ENCODE measurements around the gene SERPINA3.

Gene SERPINA3

GRCh38 chr14:94615254-94615653, 3.1 kb downstream of the SERPINA3 start:
- no peak for DNase-seq

GRCh38 chr14:94615823-94616570, 3.8 kb downstream of the SERPINA3 start:
- no peak for DNase-seq

GRCh38 chr14:94617366-94617941, 5.3 kb downstream of the SERPINA3 start:
- DNase-seq, result no peak

GRCh38 chr14:94617988-94618822, 6.0 kb downstream of the SERPINA3 start:
- no peak for DNase-seq

- DNase-seq, result no peak
Measured at GRCh38 chr14:94619297-94619696, 7.1 kb downstream of the SERPINA3 start.

- no peak for DNase-seq
Measured at GRCh38 chr14:94620597-94620996, 8.4 kb downstream of the SERPINA3 start.

GRCh38 chr14:94621358-94622134, 9.4 kb downstream of the SERPINA3 start:
- no peak for DNase-seq

- DNase-seq, result no peak
Measured at GRCh38 chr14:94622653-94623421, 10.6 kb downstream of the SERPINA3 start.

GRCh38 chr14:94623422-94623809, 11.2 kb downstream of the SERPINA3 start:
- DNase-seq, result no peak

GRCh38 chr14:94623856-94624499, 11.8 kb downstream of the SERPINA3 start:
- DNase-seq, result no peak

GRCh38 chr14:94624537-94625352, 12.6 kb downstream of the SERPINA3 start:
- no peak for DNase-seq

- DNase-seq, result no peak
Measured at GRCh38 chr14:94625353-94625635, 13.1 kb downstream of the SERPINA3 start.

GRCh38 chr14:94628578-94628977, 16.4 kb downstream of the SERPINA3 start:
- DNase-seq, result no peak

GRCh38 chr14:94630396-94630795, 18.2 kb downstream of the SERPINA3 start:
- no peak for DNase-seq

- no peak for DNase-seq
Measured at GRCh38 chr14:94631050-94631449, 18.9 kb downstream of the SERPINA3 start.

GRCh38 chr14:94631536-94632304, 19.5 kb downstream of the SERPINA3 start:
- no peak for DNase-seq

- no peak for DNase-seq
Measured at GRCh38 chr14:94632305-94632590, 20.1 kb downstream of the SERPINA3 start.

- DNase-seq, result no peak
Measured at GRCh38 chr14:94633121-94633520, 20.9 kb downstream of the SERPINA3 start.

GRCh38 chr14:94635154-94635553, 23.0 kb downstream of the SERPINA3 start:
- no peak for DNase-seq

- no peak for DNase-seq
Measured at GRCh38 chr14:94636744-94637412, 24.7 kb downstream of the SERPINA3 start.
